ENCODE data around the gene C1QTNF6. TPM values are rescaled to one million over a fixed set of nuclear protein-coding genes. Genes with fewer than 3 reads are reported as not detected.

C1QTNF6 gene
- polyA plus RNA-seq, 2 of the 4 experiments (the other 2 are of a cell fraction), result 18.6 to 24.5 TPM

GRCh38 chr22:37169947-37170688 is 17.9 kb downstream of the C1QTNF6 start:
- ChIA-PET CTCF (interaction anchor here (1.5 to 3.7 kb wide), 3 partner anchors 10 to 90 kb away, joined by 3 to 10 read pairs (median 4); no protein-coding TSS in a partner anchor), POLR2A (no interaction called here)

GRCh38 chr22:37169406-37169805 is 18.6 kb downstream of the C1QTNF6 start:
- DNase-seq (ENCODE audit: low read depth in 1 of 2, low spot score in 1 of 2), result no peak
- no peak overlapping the region; the same call in 2 of the 3 replicates for H3K4me2 ChIP-seq
- TF ChIP-seq, protein P1, sequence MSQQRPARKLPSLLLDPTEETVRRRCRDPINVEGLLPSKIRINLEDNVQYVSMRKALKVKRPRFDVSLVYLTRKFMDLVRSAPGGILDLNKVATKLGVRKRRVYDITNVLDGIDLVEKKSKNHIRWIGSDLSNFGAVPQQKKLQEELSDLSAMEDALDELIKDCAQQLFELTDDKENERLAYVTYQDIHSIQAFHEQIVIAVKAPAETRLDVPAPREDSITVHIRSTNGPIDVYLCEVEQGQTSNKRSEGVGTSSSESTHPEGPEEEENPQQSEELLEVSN (IDR thresholded peaks at IDR 0.05; ENCODE audit: borderline replicate concordance, low read depth), result no peak
- TF ChIP-seq EHF (CRISPR knock-in tag; IDR thresholded peaks at IDR 0.05), result no peak
- TF ChIP-seq JUNB (IDR thresholded peaks at IDR 0.05), result no peak
- TF ChIP-seq CHD4 (IDR thresholded peaks at IDR 0.05; ENCODE audit: borderline replicate concordance), result no peak
- no peak for TF ChIP-seq EP300 (IDR thresholded peaks at IDR 0.05)
- TF ChIP-seq, protein P2, sequence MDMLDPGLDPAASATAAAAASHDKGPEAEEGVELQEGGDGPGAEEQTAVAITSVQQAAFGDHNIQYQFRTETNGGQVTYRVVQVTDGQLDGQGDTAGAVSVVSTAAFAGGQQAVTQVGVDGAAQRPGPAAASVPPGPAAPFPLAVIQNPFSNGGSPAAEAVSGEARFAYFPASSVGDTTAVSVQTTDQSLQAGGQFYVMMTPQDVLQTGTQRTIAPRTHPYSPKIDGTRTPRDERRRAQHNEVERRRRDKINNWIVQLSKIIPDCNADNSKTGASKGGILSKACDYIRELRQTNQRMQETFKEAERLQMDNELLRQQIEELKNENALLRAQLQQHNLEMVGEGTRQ (IDR thresholded peaks at IDR 0.05), result no peak
- FAIRE-seq, result no peak
- peak overlapping the region; percentile 9 to 87; a peak in 3 of 6 replicates for H3K27ac ChIP-seq
- ChIA-PET CTCF (interaction anchor here (1.5 kb wide), 1 partner anchor 30 kb away, joined by 4 read pairs; no protein-coding TSS in a partner anchor), POLR2A (no interaction called here)
- no peak for ATAC-seq
- H3K9me3 ChIP-seq, result no peaks in the 10 kb centered on the region
- H3K4me3 ChIP-seq, result no peak overlapping the region
- WGBS (ENCODE audit: missing lambda C conversion rate), result 76% methylated on average over 8 of the region's 8 CpGs
- H3K4me1 ChIP-seq, result peaks cover 42% of the 10 kb centered on the region

More at GRCh38 chr22:37169947-37170688, 17.9 kb downstream of the C1QTNF6 start:
- FAIRE-seq (no peak), ATAC-seq (no peak), DNase-seq (ENCODE audit: low read depth in 1 of 2, low spot score in 1 of 2) (no peak)
- WGBS (ENCODE audit: missing lambda C conversion rate), result 93% methylated on average over 10 of the region's 10 CpGs
- TF ChIP-seq JUN (IDR thresholded peaks at IDR 0.05) (no peak), ZNF302 (CRISPR knock-in tag; IDR thresholded peaks at IDR 0.05) (no peak), TFCP2L1 (CRISPR knock-in tag; IDR thresholded peaks at IDR 0.05) (no peak), EHF (CRISPR knock-in tag; IDR thresholded peaks at IDR 0.05) (no peak), FOSB (CRISPR knock-in tag; IDR thresholded peaks at IDR 0.05) (no peak), NR3C1 (IDR thresholded peaks at IDR 0.05) (no peak), EHMT2 (IDR thresholded peaks at IDR 0.05; ENCODE audit: low read depth) (no peak), HOXB13 (CRISPR knock-in tag; IDR thresholded peaks at IDR 0.05; ENCODE audit: low read depth) (no peak), MYC (IDR thresholded peaks at IDR 0.05; ENCODE audit: borderline replicate concordance, low read length) (no peak), CBX8 (IDR thresholded peaks at IDR 0.05) (no peak), HEYL (CRISPR knock-in tag; IDR thresholded peaks at IDR 0.05) (no peak)
- TF ChIP-seq, protein P3, sequence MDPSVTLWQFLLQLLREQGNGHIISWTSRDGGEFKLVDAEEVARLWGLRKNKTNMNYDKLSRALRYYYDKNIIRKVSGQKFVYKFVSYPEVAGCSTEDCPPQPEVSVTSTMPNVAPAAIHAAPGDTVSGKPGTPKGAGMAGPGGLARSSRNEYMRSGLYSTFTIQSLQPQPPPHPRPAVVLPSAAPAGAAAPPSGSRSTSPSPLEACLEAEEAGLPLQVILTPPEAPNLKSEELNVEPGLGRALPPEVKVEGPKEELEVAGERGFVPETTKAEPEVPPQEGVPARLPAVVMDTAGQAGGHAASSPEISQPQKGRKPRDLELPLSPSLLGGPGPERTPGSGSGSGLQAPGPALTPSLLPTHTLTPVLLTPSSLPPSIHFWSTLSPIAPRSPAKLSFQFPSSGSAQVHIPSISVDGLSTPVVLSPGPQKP (IDR thresholded peaks at IDR 0.05; ENCODE audit: low read depth, low read length), result no peak
- peaks cover 42% of the 10 kb centered on the region for H3K4me1 ChIP-seq
- H3K4me2 ChIP-seq, result no peak overlapping the region; the same call in 2 of the 3 replicates
- H3K4me3 ChIP-seq, result no peak overlapping the region
- H3K9me3 ChIP-seq, result no peaks in the 10 kb centered on the region
- H3K27ac ChIP-seq, result peak overlapping the region; percentile 16 to 87; a peak in 4 of 6 replicates

- ChIA-PET POLR2A (no interaction called here), CTCF (interaction anchor here (1.3 to 9.6 kb wide), 4 partner anchors 11 to 97 kb away, joined by 4 to 126 read pairs (median 18); no protein-coding TSS in a partner anchor)
- ATAC-seq (no peak), FAIRE-seq (no peak), DNase-seq (ENCODE audit: low read depth in 1 of 2, low spot score in 1 of 2) (no peak)
- Histone ChIP-seq H3K4me1 (peaks cover 42% of the 10 kb centered on the region), H3K27ac (peak overlapping the region; percentile 87; a peak in 5 of 6 replicates), H3K9me3 (no peaks in the 10 kb centered on the region), H3K4me2 (peak overlapping the region; percentile 65), H3K4me3 (no peak overlapping the region)
- TF ChIP-seq ZSCAN20 (CRISPR knock-in tag; IDR thresholded peaks at IDR 0.05) (no peak), EHMT2 (IDR thresholded peaks at IDR 0.05; ENCODE audit: low read depth) (no peak), BHLHE40 (IDR thresholded peaks at IDR 0.05; ENCODE audit: low read depth, low read length) (no peak), KDM5A (IDR thresholded peaks at IDR 0.05) (no peak), TFCP2L1 (CRISPR knock-in tag; IDR thresholded peaks at IDR 0.05) (no peak), BCL3 (IDR thresholded peaks at IDR 0.05) (no peak), CEBPB (IDR thresholded peaks at IDR 0.05) (no peak)
- TF ChIP-seq, protein P4, sequence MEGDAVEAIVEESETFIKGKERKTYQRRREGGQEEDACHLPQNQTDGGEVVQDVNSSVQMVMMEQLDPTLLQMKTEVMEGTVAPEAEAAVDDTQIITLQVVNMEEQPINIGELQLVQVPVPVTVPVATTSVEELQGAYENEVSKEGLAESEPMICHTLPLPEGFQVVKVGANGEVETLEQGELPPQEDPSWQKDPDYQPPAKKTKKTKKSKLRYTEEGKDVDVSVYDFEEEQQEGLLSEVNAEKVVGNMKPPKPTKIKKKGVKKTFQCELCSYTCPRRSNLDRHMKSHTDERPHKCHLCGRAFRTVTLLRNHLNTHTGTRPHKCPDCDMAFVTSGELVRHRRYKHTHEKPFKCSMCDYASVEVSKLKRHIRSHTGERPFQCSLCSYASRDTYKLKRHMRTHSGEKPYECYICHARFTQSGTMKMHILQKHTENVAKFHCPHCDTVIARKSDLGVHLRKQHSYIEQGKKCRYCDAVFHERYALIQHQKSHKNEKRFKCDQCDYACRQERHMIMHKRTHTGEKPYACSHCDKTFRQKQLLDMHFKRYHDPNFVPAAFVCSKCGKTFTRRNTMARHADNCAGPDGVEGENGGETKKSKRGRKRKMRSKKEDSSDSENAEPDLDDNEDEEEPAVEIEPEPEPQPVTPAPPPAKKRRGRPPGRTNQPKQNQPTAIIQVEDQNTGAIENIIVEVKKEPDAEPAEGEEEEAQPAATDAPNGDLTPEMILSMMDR (IDR thresholded peaks at IDR 0.05), result no peak
- TF ChIP-seq, protein P2 (IDR thresholded peaks at IDR 0.05), result no peak
- WGBS (ENCODE audit: missing lambda C conversion rate), result 73% methylated on average over 8 of the region's 8 CpGs
Observed at GRCh38 chr22:37167981-37168647, 19.9 kb downstream of the C1QTNF6 start.

All from A549 (cell line).